Inflammatory macrophage treated with lipopolysaccharide for 1 hour (primary cell): Measurements from ENCODE around the gene TEX28.
"Not testable (repeated sequence)": the region's sequence is repeated elsewhere in the genome, so short reads cannot be mapped to it uniquely, and the experiment has no call there.

Experiments
- DNase-seq, 2 donors: peaks; one replicate each; pipeline ENCODE4 v3.0.0-alpha.2; 2020 to 2022

The TEX28 gene

DNA sequence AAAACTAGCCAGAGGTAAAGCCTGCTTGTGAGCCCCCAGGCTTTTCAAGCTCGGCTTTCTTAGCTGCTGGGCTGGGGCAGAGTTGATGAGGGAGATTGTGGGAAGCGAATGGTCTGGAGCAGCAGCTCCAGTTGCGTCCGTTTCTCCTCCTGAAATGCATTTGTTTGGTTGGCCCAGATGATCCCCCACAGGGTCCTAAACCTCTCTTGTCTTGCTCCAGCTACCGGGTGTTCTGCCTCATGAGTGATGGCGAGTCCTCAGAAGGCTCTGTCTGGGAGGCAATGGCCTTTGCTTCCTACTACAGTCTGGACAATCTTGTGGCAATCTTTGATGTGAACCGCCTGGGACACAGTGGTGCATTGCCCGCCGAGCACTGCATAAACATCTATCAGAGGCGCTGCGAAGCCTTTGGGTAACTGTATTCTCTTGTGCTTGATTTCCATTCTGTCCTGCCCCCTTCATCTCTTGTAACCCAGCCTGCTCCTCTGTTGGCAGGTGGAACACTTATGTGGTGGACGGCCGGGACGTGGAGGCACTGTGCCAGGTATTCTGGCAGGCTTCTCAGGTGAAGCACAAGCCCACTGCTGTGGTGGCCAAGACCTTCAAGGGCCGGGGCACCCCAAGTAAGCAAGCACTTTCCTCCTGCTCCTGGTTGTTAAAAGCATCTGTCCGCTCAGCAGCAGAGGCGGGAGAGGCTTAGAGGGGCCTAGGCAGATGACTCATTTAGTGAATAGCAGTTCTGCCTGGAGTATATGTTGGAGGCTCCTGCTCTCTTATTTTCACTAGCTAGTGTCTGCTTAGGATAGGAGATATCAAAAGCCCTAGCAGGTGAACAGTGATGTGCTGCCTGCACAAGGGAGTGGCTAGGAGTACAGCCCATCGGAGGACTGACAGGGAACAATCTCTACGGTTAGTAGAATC is 16.0 kb upstream of the TEX28 start:
- no peak for DNase-seq

- no peak for DNase-seq
Measured at GRCh38 chrX:154309041-154309775, 14.3 kb upstream of the TEX28 start.

GRCh38 chrX:154308108-154308946 is 13.4 kb upstream of the TEX28 start:
- DNase-seq = peak; percentile 26 to 89

DNA sequence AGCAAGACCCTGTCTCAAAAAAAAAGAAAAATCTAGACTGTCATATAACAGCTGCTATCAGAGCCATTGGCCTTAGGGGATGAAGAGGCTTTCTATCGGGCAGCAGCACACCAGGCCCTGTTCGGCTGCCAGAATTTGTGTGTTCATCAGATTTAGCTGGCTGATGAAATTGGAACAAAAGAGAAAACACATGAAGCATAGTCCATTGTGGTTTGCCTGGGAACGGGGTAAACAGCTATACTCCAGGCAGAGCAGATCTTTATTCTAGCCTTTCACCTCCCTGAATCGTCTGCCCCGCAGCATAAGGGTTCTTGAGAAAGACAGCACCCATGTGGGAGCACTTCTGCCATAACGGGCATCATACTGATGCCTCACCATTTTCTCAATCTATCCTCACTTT is 12.3 kb upstream of the TEX28 start:
- DNase-seq = no peak

DNA sequence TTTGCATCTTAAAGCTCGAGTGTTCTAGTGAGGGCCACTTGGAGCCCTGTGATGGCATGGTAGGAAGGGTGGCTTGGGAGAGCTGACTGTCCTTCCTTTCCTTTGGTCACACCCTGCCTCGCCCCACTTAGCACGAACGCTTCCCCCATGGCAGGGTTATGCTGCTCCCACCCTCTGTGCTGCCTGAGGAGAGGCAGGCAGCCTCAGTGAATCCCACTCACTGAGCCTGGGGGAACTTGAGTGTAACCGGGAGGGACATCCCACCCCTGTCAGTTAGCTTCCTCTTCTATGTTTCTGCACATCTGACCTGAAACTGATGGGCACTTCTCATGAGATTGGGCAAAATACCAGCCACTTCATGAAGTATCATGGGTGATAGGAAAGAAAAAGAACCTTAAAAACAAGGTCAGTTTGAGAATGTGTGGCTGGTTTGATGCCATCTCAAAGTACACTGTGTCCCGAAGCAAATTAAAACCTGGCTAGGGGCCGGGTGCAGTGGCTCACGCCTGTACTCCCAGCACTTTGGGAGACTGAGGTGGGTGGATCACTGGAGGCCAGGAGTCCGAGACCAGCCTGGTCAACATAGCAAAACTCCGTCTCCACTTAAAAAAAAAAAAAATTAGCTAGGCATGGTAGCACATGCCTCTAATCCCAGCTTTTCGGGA is 10.7 kb upstream of the TEX28 start:
- peak; percentile 22 to 51 for DNase-seq

GRCh38 chrX:154304846-154305245 is 9.9 kb upstream of the TEX28 start:
- no peak for DNase-seq

- DNase-seq = no peak
Measured at GRCh38 chrX:154303476-154303875, 8.6 kb upstream of the TEX28 start.

- DNase-seq = not testable (repeated sequence)
Measured at GRCh38 chrX:154302998-154303397, 8.1 kb upstream of the TEX28 start.

DNA sequence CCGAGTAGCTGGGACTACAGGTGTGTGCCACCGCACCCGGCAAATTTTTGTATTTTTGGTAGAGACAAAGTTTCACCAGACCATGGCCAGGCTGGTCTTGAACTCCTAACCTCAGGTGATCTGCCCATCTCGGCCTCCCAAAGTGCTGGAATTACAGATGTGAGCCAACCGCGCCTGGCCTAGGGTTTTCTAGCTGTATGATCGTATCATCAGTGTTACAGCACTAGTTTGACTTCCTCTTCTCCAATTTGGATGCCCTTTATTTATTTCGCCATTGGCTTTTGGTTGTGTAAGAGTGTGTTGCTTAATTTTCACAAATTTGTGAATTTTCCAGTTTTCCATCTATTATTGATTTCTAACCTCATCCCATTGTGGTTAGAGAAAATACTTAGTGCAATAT is 5.9 kb upstream of the TEX28 start:
- peak; percentile 78 to 79 for DNase-seq

DNA sequence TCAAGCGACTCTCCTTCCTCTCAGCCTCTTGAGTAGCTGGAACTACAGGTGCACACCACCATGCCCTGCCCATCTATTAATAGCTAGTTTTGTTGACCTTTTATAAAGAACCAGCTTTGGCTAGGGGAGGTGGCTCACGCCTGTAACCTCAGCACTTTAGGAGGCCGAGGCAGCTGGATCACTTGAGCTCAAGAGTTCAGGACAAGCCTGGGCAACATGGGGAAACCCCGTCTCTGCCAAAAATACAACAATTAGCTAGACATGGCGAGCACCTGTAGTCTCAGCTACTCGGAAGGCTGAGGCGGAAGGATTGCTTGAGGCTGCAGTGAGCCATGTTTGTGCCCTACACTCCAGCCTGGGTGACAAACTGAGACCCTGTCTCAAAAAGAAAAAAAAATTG is 3.4 kb upstream of the TEX28 start:
- no peak for DNase-seq

DNA sequence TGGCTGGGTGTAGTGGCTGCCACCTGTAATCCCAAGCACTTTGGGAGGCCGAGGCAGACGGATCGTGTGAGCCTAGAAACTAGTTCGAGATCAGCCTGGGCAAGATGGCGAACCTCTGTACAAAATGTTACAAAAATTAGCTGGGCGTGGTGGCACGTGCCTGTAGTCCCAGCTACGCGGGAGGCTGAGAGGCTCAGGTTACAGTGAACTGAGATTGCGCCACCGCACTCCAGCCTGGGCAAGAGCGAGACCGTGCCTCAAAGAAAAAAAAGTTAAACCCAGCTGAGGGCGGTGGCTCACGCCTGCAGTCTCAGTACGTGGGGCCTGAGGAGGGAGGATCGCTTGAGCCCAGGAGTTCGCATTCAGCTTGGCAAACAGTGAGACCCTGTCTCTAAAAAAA is 1.8 kb upstream of the TEX28 start:
- no peak for DNase-seq

GRCh38 chrX:154295664-154296310 is 863 bp upstream of the TEX28 start, which contains the start of gene TKTL1:
Gene TKTL1 (plus strand): TSS chrX:154295795. CDS start chrX:154295860, 65 bp downstream.
- DNase-seq = no peak

DNA sequence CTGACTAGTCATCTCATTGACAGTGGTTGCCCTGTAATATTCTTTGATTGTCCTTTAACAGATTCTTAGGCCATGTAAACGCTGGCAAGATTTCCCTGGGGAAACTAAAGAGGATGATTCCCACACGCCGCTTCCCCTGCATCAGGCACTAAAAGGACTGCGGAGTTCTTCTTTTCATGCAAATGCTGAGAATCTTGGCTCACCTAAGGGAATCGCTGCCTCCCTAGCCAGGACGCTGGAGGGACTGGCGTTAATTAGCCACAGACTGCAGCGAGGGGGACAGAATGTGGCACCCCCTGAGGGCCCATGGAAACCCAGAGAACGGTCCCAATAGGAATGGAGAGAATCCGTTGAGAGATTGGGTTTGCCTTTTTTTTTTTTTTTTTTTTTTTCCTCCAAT is 8.5 kb downstream of the TEX28 start:
- not testable (repeated sequence) for DNase-seq

- DNase-seq = not testable (repeated sequence)
Measured at GRCh38 chrX:154284489-154285338, 10.2 kb downstream of the TEX28 start.

DNA sequence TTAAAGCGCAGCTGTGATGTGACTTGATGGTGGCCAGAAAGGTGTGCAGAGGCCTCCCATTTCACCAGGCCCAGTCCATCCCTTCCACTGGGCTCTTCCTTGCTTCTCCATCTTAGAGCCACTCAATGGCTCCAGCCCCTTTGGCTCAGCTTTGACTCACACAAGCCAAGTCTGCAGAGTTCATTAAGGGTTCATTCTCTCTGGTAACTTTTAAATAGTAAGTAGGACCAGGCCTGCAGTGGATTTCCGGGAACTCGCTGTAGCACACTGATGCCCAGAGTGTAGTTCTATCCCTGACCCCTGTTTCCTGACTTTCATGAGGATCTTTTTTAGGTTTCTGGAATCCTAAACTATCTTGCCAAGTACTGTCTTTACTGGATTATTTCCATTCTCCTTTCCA is 25.7 kb downstream of the TEX28 start:
- not testable (repeated sequence) for DNase-seq

DNA sequence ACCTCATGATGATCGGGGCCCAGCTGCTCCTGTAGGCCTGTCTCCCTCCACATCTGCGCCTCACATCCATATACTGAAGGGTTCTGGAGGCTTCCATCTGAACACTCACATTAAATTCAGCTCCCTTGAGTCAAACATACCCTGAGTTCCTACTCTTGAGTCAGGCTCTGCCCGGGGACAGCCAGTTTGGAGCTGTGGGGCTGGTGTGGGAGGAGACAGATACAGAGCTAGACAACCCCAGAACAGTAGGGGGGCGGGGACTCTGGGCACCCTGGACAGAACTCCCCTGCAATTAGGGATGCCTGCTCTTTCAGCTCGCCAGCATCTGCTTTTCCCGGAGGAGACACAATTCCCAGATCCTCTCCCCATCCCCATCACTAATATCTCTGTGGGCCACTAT is 31.9 kb downstream of the TEX28 start:
- DNase-seq = not testable (repeated sequence)

- DNase-seq = not testable (repeated sequence)
Measured at GRCh38 chrX:154258711-154259110, 36.2 kb downstream of the TEX28 start.

DNA sequence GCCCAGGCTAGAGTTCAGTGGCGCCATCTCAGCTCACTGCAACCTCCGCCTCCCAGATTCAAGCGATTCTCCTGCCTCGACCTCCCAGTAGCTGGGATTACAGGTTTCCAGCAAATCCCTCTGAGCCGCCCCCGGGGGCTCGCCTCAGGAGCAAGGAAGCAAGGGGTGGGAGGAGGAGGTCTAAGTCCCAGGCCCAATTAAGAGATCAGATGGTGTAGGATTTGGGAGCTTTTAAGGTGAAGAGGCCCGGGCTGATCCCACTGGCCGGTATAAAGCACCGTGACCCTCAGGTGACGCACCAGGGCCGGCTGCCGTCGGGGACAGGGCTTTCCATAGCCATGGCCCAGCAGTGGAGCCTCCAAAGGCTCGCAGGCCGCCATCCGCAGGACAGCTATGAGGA is 37.6 kb downstream of the TEX28 start, which contains the start of gene OPN1MW3:
Gene OPN1MW3, plus strand, starts transcription at position 301 of the 400 bp plus-strand sequence. Its CDS starts 38 bp downstream, at position 339.
- not testable (repeated sequence) for DNase-seq

- DNase-seq = not testable (repeated sequence)
Measured at GRCh38 chrX:154248076-154248475, 46.8 kb downstream of the TEX28 start.

GRCh38 chrX:154247377-154248045 is 47.4 kb downstream of the TEX28 start:
- DNase-seq = not testable (repeated sequence)
